CD1c-positive myeloid dendritic cell (primary cell): ENCODE measurements around the gene GPR157.

ENCODE experiments used
- DNase-seq: peaks from one replicate; pipeline ENCODE4 v3.0.0-alpha.2; 2016; ENCODE audit errors: extremely low spot score

The GPR157 gene

GRCh38 chr1:9115351-9116205 lies 13.3 kb downstream of the GPR157 start:
- peak; percentile 25 for DNase-seq

DNA sequence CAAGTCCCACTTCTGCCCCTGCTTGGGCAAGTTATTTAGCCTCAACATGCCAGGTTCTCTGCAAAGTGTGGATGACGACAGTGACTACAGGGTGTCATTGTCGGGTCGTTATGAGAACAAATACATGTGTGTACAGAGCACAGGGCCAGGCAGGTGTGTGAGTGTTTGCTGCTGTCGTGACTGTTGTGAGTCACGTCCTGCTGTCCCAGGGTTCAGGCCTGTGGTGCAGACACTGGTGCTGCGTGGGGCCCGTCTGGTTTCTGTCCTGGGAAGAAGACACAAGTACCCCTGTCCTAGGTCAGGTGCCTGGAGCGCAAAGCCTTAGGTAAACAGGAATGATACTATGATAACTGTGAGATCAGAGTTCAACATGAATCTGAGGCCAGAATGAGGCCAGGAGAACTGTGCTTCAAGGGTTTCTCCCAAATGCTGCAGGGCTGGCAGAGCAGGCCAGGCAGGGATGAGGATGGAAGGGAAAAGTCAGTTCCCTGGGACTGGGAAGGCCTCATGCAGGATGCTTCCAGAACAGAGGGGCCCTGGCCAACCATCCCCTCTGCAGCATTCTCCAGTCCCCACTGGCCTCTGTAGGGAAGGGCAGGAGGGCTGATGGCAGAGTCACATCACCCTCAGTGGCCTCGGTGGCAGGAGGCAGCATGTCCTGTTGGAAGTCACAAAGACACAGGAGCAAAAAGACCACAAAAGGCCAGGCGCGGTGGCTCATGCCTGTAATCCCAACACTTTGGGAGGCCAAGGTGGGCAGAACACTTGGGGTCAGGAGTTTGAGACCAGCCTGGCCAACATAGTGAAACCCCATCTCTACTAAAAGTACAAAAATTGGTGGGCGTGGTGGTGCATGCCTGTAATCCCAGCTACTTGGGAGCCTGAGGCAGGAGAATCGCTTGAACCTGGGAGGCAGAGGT lies 15.7 kb downstream of the GPR157 start:
- no peak for DNase-seq

GRCh38 chr1:9111957-9112356 lies 16.9 kb downstream of the GPR157 start:
- DNase-seq: no peak

GRCh38 chr1:9111357-9111691 lies 17.6 kb downstream of the GPR157 start:
- DNase-seq: no peak

- peak; percentile 82 for DNase-seq
These were observed 18.1 kb downstream of the GPR157 start for GRCh38 chr1:9110669-9111356.

DNA sequence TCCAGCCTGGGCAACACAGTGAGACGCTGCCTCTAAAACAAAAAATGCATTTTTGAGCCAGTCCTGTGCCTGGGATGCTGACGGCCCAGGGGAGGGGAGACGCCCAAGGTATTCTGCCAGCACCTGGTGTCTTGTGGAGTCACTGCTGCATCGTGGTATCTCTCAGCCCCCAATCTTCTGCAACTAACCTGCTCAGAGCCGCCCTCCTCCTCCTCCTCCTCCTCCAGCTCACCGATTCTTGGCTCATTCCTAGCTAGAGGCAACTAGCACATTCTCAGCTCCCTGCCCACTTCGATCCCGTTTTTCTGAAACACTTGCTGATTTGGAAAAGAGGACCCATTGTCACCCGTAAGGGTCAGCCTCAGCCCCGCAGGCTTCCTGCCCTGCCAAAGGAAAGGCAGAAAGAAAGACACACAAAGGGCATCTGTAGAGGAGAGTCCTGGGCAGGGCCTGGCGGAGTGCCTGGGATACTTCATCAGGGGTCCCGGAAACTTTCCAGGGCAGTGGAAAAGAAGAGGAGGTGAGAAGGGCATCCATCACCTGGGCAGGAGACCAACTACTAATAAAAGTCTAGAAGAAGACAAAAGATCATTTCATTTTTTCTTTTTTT lies 20.7 kb downstream of the GPR157 start:
- DNase-seq: no peak

GRCh38 chr1:9107136-9107535 lies 21.8 kb downstream of the GPR157 start:
- no peak for DNase-seq

- DNase-seq: no peak
These were observed 22.6 kb downstream of the GPR157 start for GRCh38 chr1:9106286-9106685.

DNA sequence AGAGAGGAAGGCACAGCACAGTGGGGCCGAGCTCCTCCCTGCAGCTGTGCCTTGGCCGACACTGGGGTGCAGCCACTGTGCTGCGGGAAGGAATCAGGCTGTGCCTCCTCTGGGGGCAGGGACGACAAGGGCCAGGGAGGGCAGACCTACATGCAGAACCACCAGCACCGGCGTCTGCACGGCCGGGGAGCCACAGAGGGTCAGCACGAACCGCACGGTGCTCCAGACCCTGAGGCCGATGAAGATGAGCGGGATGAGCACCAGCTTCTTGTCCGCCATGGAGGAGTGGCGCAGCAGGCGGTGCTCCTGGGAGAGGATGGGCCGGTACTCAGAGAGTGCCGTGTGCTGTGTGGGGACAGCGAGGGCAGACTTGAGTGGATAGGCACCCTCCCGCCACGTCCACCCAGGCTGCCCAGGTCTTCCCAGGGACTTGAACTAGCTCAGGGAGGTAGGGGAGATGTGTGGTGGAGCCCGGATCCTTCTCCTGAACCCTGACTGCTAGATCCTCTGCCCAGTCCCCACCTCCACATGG lies 23.5 kb downstream of the GPR157 start:
- no peak for DNase-seq

DNA sequence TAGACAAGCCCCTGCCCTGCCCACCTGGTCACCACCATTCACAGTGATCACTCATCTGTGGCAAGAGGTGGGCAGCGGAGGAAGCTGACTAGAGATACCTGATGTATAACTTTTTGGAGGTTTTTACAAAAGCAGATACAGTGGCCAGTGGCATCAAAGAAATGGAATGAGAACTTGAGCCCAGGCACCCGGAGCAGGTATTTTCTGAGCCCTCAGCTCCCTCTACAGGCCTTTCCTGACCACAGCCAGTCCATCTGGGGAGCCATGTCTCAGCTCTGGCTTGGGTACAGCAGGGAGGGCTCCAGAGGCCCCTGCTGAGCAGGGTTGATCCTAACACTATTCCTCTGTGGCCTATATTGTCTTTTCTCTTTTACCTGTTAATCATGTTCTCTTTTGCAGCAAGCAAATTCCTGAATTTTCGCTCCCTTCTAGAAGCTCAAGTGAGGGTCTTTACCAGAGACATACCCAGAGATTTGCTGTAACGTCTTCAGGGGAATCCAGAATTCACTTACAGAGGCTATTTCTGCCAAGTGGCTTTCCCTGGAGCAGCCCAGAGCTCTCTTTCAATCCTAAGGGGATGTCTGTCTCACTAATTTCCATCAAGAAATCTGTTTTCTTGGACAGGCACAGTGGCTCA lies 27.3 kb downstream of the GPR157 start:
- DNase-seq: peak; percentile 62

DNA sequence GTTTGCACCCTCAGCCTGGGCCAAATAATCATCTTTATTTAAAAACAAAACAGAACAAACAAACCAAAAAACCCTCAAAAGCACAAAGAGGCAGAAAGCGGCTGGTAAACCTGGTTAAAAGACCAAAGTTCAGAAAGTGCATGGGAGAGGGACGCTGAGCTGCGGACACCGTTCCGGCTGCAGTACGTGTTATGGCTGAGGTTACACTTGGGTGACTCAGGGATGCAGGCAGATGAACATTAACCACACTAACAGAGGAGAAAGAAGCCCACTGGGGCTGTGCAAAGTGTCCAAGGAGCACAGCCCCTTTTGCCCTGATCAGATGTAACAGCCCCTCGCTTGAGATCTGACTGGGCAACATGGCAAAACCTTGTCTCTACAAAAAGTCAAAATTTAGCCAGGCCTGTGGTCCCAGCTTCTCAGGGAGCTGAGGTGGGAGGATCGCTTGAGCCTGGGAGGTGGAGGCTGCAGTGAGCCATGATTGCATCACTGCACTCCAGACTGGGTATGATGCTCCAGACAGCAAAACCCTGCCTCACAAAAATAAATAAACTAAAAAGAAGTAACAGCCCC lies 28.3 kb downstream of the GPR157 start:
- DNase-seq: no peak

DNA sequence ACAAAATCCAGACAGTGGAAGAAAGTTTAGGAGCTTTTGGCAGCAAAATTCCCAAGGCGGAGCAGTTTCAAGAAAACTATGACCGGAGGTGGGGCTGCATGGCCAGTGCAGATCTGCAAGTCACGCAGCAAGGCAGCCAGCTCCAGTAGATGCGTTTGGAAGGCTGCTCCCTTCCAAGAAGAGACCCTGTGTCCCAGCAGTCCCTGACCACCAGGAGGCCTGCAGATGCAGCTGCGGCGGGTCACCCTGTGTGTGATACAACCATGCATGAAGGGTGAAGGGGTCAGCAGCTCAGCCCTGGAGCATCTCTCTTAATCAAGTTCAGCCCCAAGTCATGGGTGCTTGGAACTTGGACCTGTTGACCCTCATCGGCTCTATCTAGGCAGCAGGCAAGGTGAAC lies 29.3 kb downstream of the GPR157 start:
- DNase-seq: no peak

DNA sequence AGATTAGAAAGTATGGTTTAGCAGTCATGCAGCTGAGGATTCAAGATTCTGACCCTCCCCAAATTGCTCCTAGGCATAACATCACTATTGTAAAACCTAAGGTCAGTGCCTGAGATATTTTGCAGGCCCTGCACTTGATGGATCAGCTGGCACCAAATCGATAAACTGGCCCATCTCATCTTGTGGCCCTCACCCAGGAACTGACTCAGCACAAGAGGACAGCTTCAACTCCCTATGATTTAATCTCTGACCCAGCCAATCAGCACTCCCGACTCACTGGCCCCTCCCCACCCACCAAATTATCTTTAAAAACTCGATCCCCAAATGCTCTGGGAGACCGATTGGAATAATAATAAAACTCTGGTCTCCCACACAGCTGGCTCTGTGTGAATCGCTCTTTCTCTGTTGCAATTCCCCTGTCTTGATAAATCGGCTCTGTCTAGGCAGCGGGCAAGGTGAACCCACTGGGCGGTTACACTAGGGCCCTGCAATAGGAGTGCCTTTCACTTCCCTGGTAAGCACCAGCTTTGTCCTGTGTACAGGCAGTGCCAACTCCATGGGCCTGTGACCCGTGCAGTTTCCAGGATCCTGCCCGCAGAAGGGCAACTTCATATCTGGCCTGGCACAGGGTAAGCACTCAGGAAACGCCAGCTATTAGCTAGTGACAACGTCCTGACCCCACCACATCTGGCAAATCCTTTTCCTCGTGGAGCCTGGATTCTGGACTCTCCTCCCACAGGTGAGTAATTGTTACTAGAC lies 30.8 kb downstream of the GPR157 start:
- DNase-seq: no peak

GRCh38 chr1:9095818-9096217 lies 33.1 kb downstream of the GPR157 start:
- no peak for DNase-seq

- peak; percentile 39 for DNase-seq
These were observed 34.8 kb downstream of the GPR157 start for GRCh38 chr1:9093996-9094595.

DNA sequence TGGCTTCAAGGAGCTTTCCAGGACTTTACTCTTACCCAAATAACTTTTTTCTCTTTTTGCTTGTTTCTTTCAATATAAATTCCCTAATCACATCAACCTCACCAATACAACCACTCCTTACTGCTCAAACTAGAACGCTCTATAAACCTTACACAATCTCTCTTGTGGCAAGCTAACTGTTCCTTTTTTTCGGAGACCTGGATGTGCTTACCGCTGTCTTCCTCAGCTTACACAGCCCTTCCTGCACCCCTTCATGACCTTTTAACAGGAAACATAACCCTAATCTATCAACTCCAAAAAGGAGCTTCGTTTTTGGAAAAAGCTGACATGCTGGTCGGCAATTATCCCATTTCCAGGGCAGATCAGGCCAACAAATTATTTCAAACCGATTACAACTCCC lies 35.3 kb downstream of the GPR157 start:
- no peak for DNase-seq

- DNase-seq: no peak
These were observed 35.8 kb downstream of the GPR157 start for GRCh38 chr1:9093091-9093490.

- DNase-seq: no peak
These were observed 40.1 kb downstream of the GPR157 start for GRCh38 chr1:9088807-9089206.

DNA sequence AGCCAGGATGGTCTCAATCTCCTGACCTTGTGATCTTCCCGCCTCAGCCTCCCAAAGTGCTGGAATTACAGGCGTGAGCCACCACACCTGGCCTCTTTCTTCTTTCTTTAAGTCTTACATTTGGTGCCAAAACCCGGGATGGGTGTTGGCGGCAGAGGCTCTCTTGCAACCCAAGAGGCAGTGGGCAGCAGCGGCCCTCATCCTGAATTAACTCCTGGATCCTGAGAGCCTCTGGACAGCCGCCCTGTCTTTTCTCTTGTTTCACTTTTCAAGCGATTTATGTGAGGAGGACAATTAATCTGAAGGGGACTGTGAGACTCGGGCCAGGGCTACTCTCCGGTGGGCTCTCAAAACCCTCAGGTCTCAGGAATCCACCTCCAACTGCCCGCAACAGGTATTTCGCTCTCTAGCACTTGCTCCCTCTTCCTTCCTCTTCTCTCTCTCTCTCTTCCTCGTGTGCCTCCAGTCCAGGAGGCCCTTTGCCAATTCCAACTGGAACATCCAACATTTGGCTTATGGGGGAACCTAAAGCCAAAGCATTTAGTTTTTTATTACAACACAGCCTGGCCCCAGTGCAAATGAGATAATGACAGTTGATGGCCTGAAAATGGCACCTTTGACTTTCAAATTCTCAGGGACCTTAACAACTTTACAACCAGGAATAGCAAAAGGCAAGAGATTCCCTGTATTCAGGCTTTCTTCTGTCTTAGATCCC lies 41.3 kb downstream of the GPR157 start:
- DNase-seq: no peak
